Kidney tubule cell (primary cell): ENCODE data around the gene STYXL2.

Experiments used
- DNase-seq: peaks from one replicate; pipeline ENCODE4 v3.0.0-alpha.2; 2018; ENCODE audit warnings: low spot score

STYXL2 gene

GRCh38 chr1:167136191-167136614 is 42.3 kb downstream of the STYXL2 start:
- peak; percentile 80 for DNase-seq

DNA sequence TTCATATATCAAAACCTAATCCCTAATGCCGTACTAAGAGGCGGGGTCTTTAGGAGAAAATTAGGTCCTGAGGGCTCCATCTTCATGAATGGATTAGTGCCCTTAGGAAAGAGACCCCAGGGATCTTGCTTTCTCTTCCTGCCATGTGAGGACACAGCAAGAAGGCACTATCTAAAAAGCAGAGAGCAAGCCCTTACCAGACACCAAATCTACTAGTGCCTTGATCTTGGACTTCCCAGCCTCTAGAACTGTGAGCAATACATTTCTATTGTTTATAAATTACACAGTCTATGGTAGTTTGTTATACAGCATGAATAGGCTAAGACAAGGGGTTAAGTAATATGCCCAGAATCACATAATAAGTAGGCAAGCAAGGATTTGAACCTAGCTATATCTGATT is 42.9 kb downstream of the STYXL2 start:
- DNase-seq, result no peak

- no peak for DNase-seq
These were observed 43.5 kb downstream of the STYXL2 start for GRCh38 chr1:167137332-167137781.

DNA sequence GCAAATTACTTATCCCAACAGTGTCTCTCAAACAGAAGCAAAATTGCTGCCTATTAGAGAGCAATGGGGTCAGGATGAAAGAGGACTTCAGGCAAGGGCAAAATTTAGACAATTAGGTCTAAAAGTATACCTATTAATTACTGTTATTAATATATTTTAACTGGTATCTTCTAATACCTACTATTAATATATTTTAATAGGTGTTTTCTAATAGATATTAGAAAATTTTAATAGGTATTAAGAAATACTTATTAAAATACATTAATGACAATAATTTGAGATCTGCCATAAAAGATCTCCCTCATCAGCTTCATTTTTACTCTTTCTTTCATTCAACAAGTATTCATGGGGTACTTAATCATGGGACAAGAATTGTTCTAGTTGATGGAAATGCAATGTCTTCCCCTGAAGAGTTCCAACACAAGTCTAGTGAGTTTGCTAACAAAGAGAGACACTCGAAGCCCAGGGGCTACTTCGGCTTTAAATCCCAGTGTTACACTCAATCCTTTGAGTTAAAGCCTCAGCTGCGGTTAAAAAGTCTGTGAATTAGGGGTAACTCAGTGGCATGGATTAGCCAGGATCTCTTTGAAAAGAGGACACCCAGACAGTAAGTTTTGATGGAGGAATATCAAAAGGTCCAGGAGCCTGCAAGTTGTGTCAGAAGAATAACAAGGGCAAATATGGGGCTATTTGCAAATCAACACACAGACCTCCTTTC is 44.1 kb downstream of the STYXL2 start:
- DNase-seq, result no peak

DNA sequence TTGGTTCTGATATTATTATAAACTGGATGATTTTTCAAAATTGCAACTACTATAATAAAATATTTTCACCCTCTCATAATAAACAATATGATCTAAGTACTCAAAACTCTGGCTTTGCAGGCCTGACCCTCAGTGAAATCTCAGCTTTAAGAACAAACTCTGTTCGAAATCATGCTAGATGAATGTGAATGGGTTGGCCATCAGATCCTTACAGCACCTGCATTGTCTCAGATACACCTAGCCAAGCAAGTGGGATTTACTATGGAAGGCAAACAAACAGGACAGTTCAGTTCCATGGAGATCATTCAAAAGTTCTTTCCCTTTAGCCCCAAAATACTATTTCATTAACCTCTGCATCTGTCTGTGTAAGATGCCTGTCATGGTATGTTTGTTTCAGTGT is 44.8 kb downstream of the STYXL2 start:
- DNase-seq, result no peak

- no peak for DNase-seq
These were observed 48.1 kb downstream of the STYXL2 start for GRCh38 chr1:167141963-167142362.
